ENCODE results near the gene HAND2. TPM values are rescaled to one million over a fixed set of nuclear protein-coding genes. Genes with fewer than 3 reads are reported as not detected.
A peak's percentile ranks its signal among the peaks of the same experiment; 100 is the strongest.

Gene HAND2
- total and polyA plus RNA-seq, 5 donors: 69.3 to 154 (median 131) TPM

- H3K4me1 ChIP-seq (ENCODE audit: control insufficient read depth, insufficient read depth, low read length): no peaks in the 10 kb centered on the region
- no peak overlapping the region for H3K4me3 ChIP-seq (ENCODE audit: low read length)
- intact Hi-C loops (cut with DNase I): no loop called here
- no peak overlapping the region for H3K27ac ChIP-seq (ENCODE audit: low read length)
- H3K9me3 ChIP-seq (ENCODE audit: control insufficient read depth, low read length): no peaks in the 10 kb centered on the region
- no peaks in the 10 kb centered on the region for H3K27me3 ChIP-seq (ENCODE audit: control insufficient read depth, insufficient read depth)
- WGBS: 90% methylated on average over 1 of the region's 1 CpG
- no peak for DNase-seq
- ATAC-seq: no peak
Measured at GRCh38 chr4:173560896-173561295, 30.9 kb upstream of the HAND2 start.

GRCh38 chr4:173556398-173557131 is 26.5 kb upstream of the HAND2 start:
- intact Hi-C loops (cut with DNase I): no loop called here
- Histone ChIP-seq H3K27me3 (ENCODE audit: control insufficient read depth, insufficient read depth) (no peaks in the 10 kb centered on the region), H3K4me1 (ENCODE audit: control insufficient read depth, insufficient read depth, low read length) (no peaks in the 10 kb centered on the region), H3K9me3 (ENCODE audit: control insufficient read depth, low read length) (no peaks in the 10 kb centered on the region), H3K27ac (ENCODE audit: low read length) (no peak overlapping the region), H3K4me3 (ENCODE audit: low read length) (no peak overlapping the region)
- ATAC-seq (peak; percentile 22 to 51), DNase-seq (no peak)
- WGBS: 66% methylated on average over 2 of the region's 2 CpGs

GRCh38 chr4:173547889-173548288 is 17.9 kb upstream of the HAND2 start:
- 50% methylated on average over 13 of the region's 13 CpGs for WGBS
- intact Hi-C loops (cut with DNase I): loop anchor here in 1 of 4 donors (10.0 kb wide), 1 partner anchor 117 kb away; no protein-coding TSS in a partner anchor
- no peaks in the 10 kb centered on the region for H3K4me1 ChIP-seq (ENCODE audit: control insufficient read depth, insufficient read depth, low read length)
- H3K4me3 ChIP-seq (ENCODE audit: low read length): no peak overlapping the region
- DNase-seq: peak in 1 of 3 donors; percentile 55
- ATAC-seq: peak; percentile 70 to 83
- H3K27ac ChIP-seq (ENCODE audit: low read length): no peak overlapping the region
- no peaks in the 10 kb centered on the region for H3K27me3 ChIP-seq (ENCODE audit: control insufficient read depth, insufficient read depth)
- no peaks in the 10 kb centered on the region for H3K9me3 ChIP-seq (ENCODE audit: control insufficient read depth, low read length)

GRCh38 chr4:173546776-173547175 is 16.7 kb upstream of the HAND2 start:
- H3K27me3 ChIP-seq (ENCODE audit: control insufficient read depth, insufficient read depth): no peaks in the 10 kb centered on the region
- intact Hi-C loops (cut with DNase I): loop anchor here in 1 of 4 donors (10.0 kb wide), 1 partner anchor 118 kb away; no protein-coding TSS in a partner anchor
- H3K9me3 ChIP-seq (ENCODE audit: control insufficient read depth, low read length): no peaks in the 10 kb centered on the region
- no peak overlapping the region for H3K4me3 ChIP-seq (ENCODE audit: low read length)
- DNase-seq (no peak), ATAC-seq (peak; percentile 35 to 58)
- H3K4me1 ChIP-seq (ENCODE audit: control insufficient read depth, insufficient read depth, low read length): no peaks in the 10 kb centered on the region
- 71% methylated on average over 2 of the region's 2 CpGs for WGBS
- H3K27ac ChIP-seq (ENCODE audit: low read length): no peak overlapping the region

- no peaks in the 10 kb centered on the region for H3K9me3 ChIP-seq (ENCODE audit: control insufficient read depth, low read length)
- ATAC-seq (no peak), DNase-seq (no peak)
- H3K4me3 ChIP-seq (ENCODE audit: low read length): no peak overlapping the region
- WGBS: 70% methylated on average over 2 of the region's 2 CpGs
- intact Hi-C loops (cut with DNase I): loop anchor here in 1 of 4 donors (10.0 kb wide), 1 partner anchor 119 kb away; no protein-coding TSS in a partner anchor
- no peak overlapping the region for H3K27ac ChIP-seq (ENCODE audit: low read length)
- H3K4me1 ChIP-seq (ENCODE audit: control insufficient read depth, insufficient read depth, low read length): no peaks in the 10 kb centered on the region
- no peaks in the 10 kb centered on the region for H3K27me3 ChIP-seq (ENCODE audit: control insufficient read depth, insufficient read depth)
Measured at GRCh38 chr4:173545440-173545839, 15.4 kb upstream of the HAND2 start.

- peak; percentile 40 to 64 for ATAC-seq
- intact Hi-C loops (cut with DNase I): loop anchor here in 1 of 4 donors (10.0 kb wide), 1 partner anchor 122 kb away; no protein-coding TSS in a partner anchor
- peak in 1 of 3 donors; percentile 52 for DNase-seq
- Histone ChIP-seq H3K9me3 (ENCODE audit: control insufficient read depth, low read length) (no peaks in the 10 kb centered on the region), H3K4me1 (ENCODE audit: control insufficient read depth, insufficient read depth, low read length) (no peaks in the 10 kb centered on the region), H3K27ac (ENCODE audit: low read length) (peak overlapping the region; percentile 27), H3K27me3 (ENCODE audit: control insufficient read depth, insufficient read depth) (no peaks in the 10 kb centered on the region), H3K4me3 (ENCODE audit: low read length) (no peak overlapping the region)
- 64% methylated on average over 3 of the region's 3 CpGs for WGBS
Measured at GRCh38 chr4:173543266-173543665, 13.2 kb upstream of the HAND2 start.

GRCh38 chr4:173539986-173540385 is 10.0 kb upstream of the HAND2 start:
- no peak overlapping the region for H3K27ac ChIP-seq (ENCODE audit: low read length)

GRCh38 chr4:173538909-173539445 is 8.9 kb upstream of the HAND2 start:
- Histone ChIP-seq H3K4me1 (ENCODE audit: control insufficient read depth, insufficient read depth, low read length) (no peaks in the 10 kb centered on the region), H3K9me3 (ENCODE audit: control insufficient read depth, low read length) (no peaks in the 10 kb centered on the region), H3K27me3 (ENCODE audit: control insufficient read depth, insufficient read depth) (no peaks in the 10 kb centered on the region), H3K27ac (ENCODE audit: low read length) (peak overlapping the region; percentile 71), H3K4me3 (ENCODE audit: low read length) (peak overlapping the region; percentile 46)
- DNase-seq: peak in 2 of 3 donors; percentile 27 to 61
- peak in 1 of 2 donors; percentile 40 for ATAC-seq
- 8% methylated on average over 15 of the region's 15 CpGs for WGBS
- intact Hi-C loops (cut with DNase I): loop anchor here in 2 of 4 donors (10.0 kb wide), 2 partner anchors 156 to 206 kb away; no protein-coding TSS in a partner anchor

More at GRCh38 chr4:173539986-173540385, 10.0 kb upstream of the HAND2 start:
- intact Hi-C loops (cut with DNase I): loop anchor here in 3 of 4 donors (10.0 kb wide), 3 partner anchors 125 to 205 kb away; no protein-coding TSS in a partner anchor
- WGBS: 65% methylated on average over 3 of the region's 3 CpGs
- Histone ChIP-seq H3K4me1 (ENCODE audit: control insufficient read depth, insufficient read depth, low read length) (no peaks in the 10 kb centered on the region), H3K27me3 (ENCODE audit: control insufficient read depth, insufficient read depth) (no peaks in the 10 kb centered on the region), H3K4me3 (ENCODE audit: low read length) (no peak overlapping the region), H3K9me3 (ENCODE audit: control insufficient read depth, low read length) (no peaks in the 10 kb centered on the region)
- ATAC-seq (no peak), DNase-seq (no peak)

GRCh38 chr4:173538148-173538908 is 8.3 kb upstream of the HAND2 start:
- ATAC-seq: peak; percentile 84 to 85
- peak overlapping the region; percentile 46 for H3K4me3 ChIP-seq (ENCODE audit: low read length)
- H3K27me3 ChIP-seq (ENCODE audit: control insufficient read depth, insufficient read depth): no peaks in the 10 kb centered on the region
- no peaks in the 10 kb centered on the region for H3K9me3 ChIP-seq (ENCODE audit: control insufficient read depth, low read length)
- intact Hi-C loops (cut with DNase I): loop anchor here in 2 of 4 donors (10.0 kb wide), 2 partner anchors 156 to 206 kb away; no protein-coding TSS in a partner anchor
- DNase-seq: peak; percentile 66 to 90 (median 87)
- H3K4me1 ChIP-seq (ENCODE audit: control insufficient read depth, insufficient read depth, low read length): no peaks in the 10 kb centered on the region
- peak overlapping the region; percentile 71 for H3K27ac ChIP-seq (ENCODE audit: low read length)
- 5% methylated on average over 60 of the region's 60 CpGs for WGBS

GRCh38 chr4:173537613-173538147 is 7.7 kb upstream of the HAND2 start:
- ATAC-seq (peak; percentile 3 to 51), DNase-seq (peak in 1 of 3 donors; percentile 70)
- WGBS: 19% methylated on average over 21 of the region's 21 CpGs
- Histone ChIP-seq H3K4me3 (ENCODE audit: low read length) (peak overlapping the region; percentile 46), H3K27me3 (ENCODE audit: control insufficient read depth, insufficient read depth) (no peaks in the 10 kb centered on the region), H3K27ac (ENCODE audit: low read length) (peak overlapping the region; percentile 71), H3K4me1 (ENCODE audit: control insufficient read depth, insufficient read depth, low read length) (no peaks in the 10 kb centered on the region), H3K9me3 (ENCODE audit: control insufficient read depth, low read length) (no peaks in the 10 kb centered on the region)
- intact Hi-C loops (cut with DNase I): loop anchor here in 2 of 4 donors (10.0 kb wide), 2 partner anchors 157 to 207 kb away; no protein-coding TSS in a partner anchor
